ENCODE measurements around the gene METTL3.

GRCh38 chr14:21518725-21519124 lies 7.6 kb upstream of the METTL3 start:
- TF ChIP-seq CTCF (conservative IDR thresholded peaks at IDR 0.05; ENCODE audit: low read depth, low read length) (no peak), CEBPB (IDR thresholded peaks at IDR 0.05; ENCODE audit: low read depth, low read length) (no peak), POLR2A (IDR thresholded peaks at IDR 0.05; ENCODE audit: low read depth, low read length) (no peak), RFX5 (IDR thresholded peaks at IDR 0.05; ENCODE audit: low read depth, low read length) (no peak), BHLHE40 (IDR thresholded peaks at IDR 0.05; ENCODE audit: low read depth, low read length) (no peak), MAZ (IDR thresholded peaks at IDR 0.05; ENCODE audit: borderline replicate concordance, low read depth, low read length) (no peak), RAD21 (IDR thresholded peaks at IDR 0.05; ENCODE audit: low read length) (no peak), CHD1 (IDR thresholded peaks at IDR 0.05; ENCODE audit: low read depth, low read length) (no peak), RCOR1 (IDR thresholded peaks at IDR 0.05; ENCODE audit: insufficient replicate concordance, low read length) (no peak), SMC3 (IDR thresholded peaks at IDR 0.05; ENCODE audit: low read depth, low read length) (no peak), MXI1 (IDR thresholded peaks at IDR 0.05; ENCODE audit: borderline replicate concordance, low read depth, low read length) (no peak), FOS (IDR thresholded peaks at IDR 0.05; ENCODE audit: low read depth, low read length) (no peak), MAFK (IDR thresholded peaks at IDR 0.05; ENCODE audit: low read depth, low read length) (no peak)
